T-cell (primary cell): Measurements from ENCODE around the gene DYDC2. TPM values are rescaled to one million over a fixed set of nuclear protein-coding genes. Genes with fewer than 3 reads are reported as not detected.

ENCODE experiments used
- ATAC-seq, 4 experiments: fragments of 200-7000 bp in 3 of 4; fragments of 150-1000 bp in 1 of 4; cut with Tn5 transposase; replicated peaks in 1 of 4; 1 replicate in 3 of 4; 2 replicates in 1 of 4; pipeline ENCODE4 v1.10.0; 2021; ENCODE audit warnings: moderate library complexity in 3 of 4, mild to moderate bottlenecking in 2 of 4, moderate number of reproducible peaks in 1 of 4
- CTCF ChIA-PET, 2 donors: fragments of 300-600 bp; sonication (Branson Sonifier 250); formaldehyde crosslinking; loops; one replicate each; lab custom pipeline; 2022; ENCODE audit warnings: antibody characterized with exemption in 2 of 2; lab: Charles Lee
- POLR2A ChIA-PET, 2 donors: fragments of 300-600 bp; sonication (Branson Sonifier 250); formaldehyde crosslinking; loops; one replicate each; lab custom pipeline; 2022; ENCODE audit warnings: antibody characterized with exemption in 2 of 2; lab: Charles Lee
- DNase-seq, 35 experiments: peaks; one replicate each; pipeline versions ENCODE4 v3.0.0 to v3.0.0-alpha.2; 2013 to 2023
- H3K27ac ChIP-seq: one replicate; pipeline ENCODE4 v1.5.1; 2013; ENCODE audit warnings: low read length
- H3K27me3 ChIP-seq, 2 experiments: replicated peaks in 1 of 2; 1 replicate in 1 of 2; 2 replicates in 1 of 2; pipeline versions ENCODE4 v1.6.1 to v1.7.0; 2013; ENCODE audit warnings: low read length in 1 of 2, mixed read lengths in 1 of 2; ENCODE audit not compliant: control insufficient read depth in 2 of 2, insufficient read depth in 2 of 2; ENCODE audit errors: extremely low read depth in 1 of 2
- H3K36me3 ChIP-seq, 2 donors: 1 replicate in 1 of 2; 2 replicates in 1 of 2; pipeline versions ENCODE4 v1.6.1 to v1.7.0; 2013; ENCODE audit warnings: low read length in 1 of 2; ENCODE audit not compliant: control insufficient read depth in 2 of 2, insufficient read depth in 1 of 2; ENCODE audit errors: extremely low read depth in 1 of 2
- H3K4me1 ChIP-seq, 2 experiments: 1 replicate in 1 of 2; 2 replicates in 1 of 2; pipeline versions ENCODE4 v1.6.1 to v1.7.0; 2013; ENCODE audit warnings: low read length in 2 of 2, mixed read lengths in 1 of 2; ENCODE audit not compliant: insufficient read depth in 2 of 2, control insufficient read depth in 1 of 2; ENCODE audit errors: extremely low read depth in 1 of 2
- H3K4me3 ChIP-seq, 2 donors: 1 replicate in 1 of 2; 2 replicates in 1 of 2; pipeline versions ENCODE4 v1.5.1 to v1.7.0; 2013; ENCODE audit warnings: mild to moderate bottlenecking in 2 of 2, low read length in 1 of 2, moderate library complexity in 1 of 2; ENCODE audit not compliant: control insufficient read depth in 1 of 2; ENCODE audit errors: extremely low read depth in 1 of 2
- H3K9me3 ChIP-seq: 2 replicates; pipeline ENCODE4 v1.7.0; 2013
- H3K27ac Mint-ChIP-seq, 2 donors: one replicate each; pipeline ENCODE4 v1.8.0; 2020 to 2021; ENCODE audit warnings: mild to moderate bottlenecking in 2 of 2, mixed read lengths in 2 of 2
- H3K27me3 Mint-ChIP-seq, 2 donors: one replicate each; pipeline ENCODE4 v1.8.0; 2021 to 2022; ENCODE audit warnings: mixed read lengths in 2 of 2
- H3K36me3 Mint-ChIP-seq: one replicate; pipeline ENCODE4 v1.8.0; 2021; ENCODE audit warnings: mixed read lengths
- H3K4me1 Mint-ChIP-seq, 3 donors: one replicate each; pipeline ENCODE4 v1.8.0; 2020 to 2022; ENCODE audit warnings: mixed read lengths in 3 of 3, mild to moderate bottlenecking in 1 of 3
- H3K4me3 Mint-ChIP-seq, 3 donors: one replicate each; pipeline ENCODE4 v1.8.0; 2020 to 2022; ENCODE audit warnings: mild to moderate bottlenecking in 3 of 3, mixed read lengths in 3 of 3, moderate library complexity in 3 of 3
- H3K9me3 Mint-ChIP-seq, 3 donors: one replicate each; pipeline ENCODE4 v1.8.0; 2020 to 2022; ENCODE audit warnings: mixed read lengths in 3 of 3
- WGBS: methylation state at CpG from one replicate; pipeline ENCODE4 v1.1.5; 2013; ENCODE audit warnings: missing lambda C conversion rate; ENCODE audit not compliant: insufficient coverage; 5-methylcytosine and 5-hydroxymethylcytosine counted together
- total RNA-seq, 35 experiments: library from RNA in 6 of 35; stranded (reverse) in 6 of 35; fragments of 120-200 nt in 1 of 35; gene quantifications; one replicate each; pipeline versions ENCODE4 v1.2.1 to v1.2.4 and lab custom pipeline; 2013 to 2026

Gene DYDC2
- total RNA-seq (not detected), total RNA-seq (lab: John Stamatoyannopoulos, UW) (0 to 0.32 (median 0) reads per million in 29 experiments)
- total RNA-seq (2013), result not detected

GRCh38 chr10:80356563-80356988 lies at the start of gene DYDC2, which contains the start of gene DYDC1:
Gene DYDC2, plus strand, starts transcription at chr10:80356781. Its CDS starts 5,663 bp downstream, at chr10:80362444.
Gene DYDC1, minus strand, starts transcription at chr10:80356755. Its CDS starts 4,154 bp downstream, at chr10:80352601.
- CTCF ChIA-PET, result no interaction called here
- Histone ChIP-seq H3K27ac (no peak within 1 kb of the TSS), H3K36me3 (no peaks in the 10 kb centered on the region), H3K4me1 (peaks cover 0 to 16% of the 10 kb centered on the region in 2 experiments), H3K27me3 (peaks cover 0 to 28% of the 10 kb centered on the region in 2 experiments), H3K4me3 (peak within 1 kb of the TSS; percentile 17 to 55), H3K9me3 (no peaks in the 10 kb centered on the region)
- ATAC-seq, result peak; percentile 69 to 97 (median 84)
- POLR2A ChIA-PET, result no interaction called here
- no peaks in the 10 kb centered on the region for H3K9me3 Mint-ChIP-seq
- WGBS, result 6% methylated on average over 35 of the region's 43 CpGs
- H3K36me3 Mint-ChIP-seq, result no peaks in the 10 kb centered on the region
- H3K4me3 Mint-ChIP-seq, result peak within 1 kb of the TSS; percentile 64 to 81 (median 74)
- H3K4me1 Mint-ChIP-seq, result peaks cover 10 to 13% (median 13%) of the 10 kb centered on the region in 3 donors
- no peak within 1 kb of the TSS for H3K27ac Mint-ChIP-seq
- DNase-seq, result peak; percentile 13 to 63 (median 35)
- peaks cover 20 to 52% of the 10 kb centered on the region in 2 donors for H3K27me3 Mint-ChIP-seq

GRCh38 chr10:80313523-80313922 lies 43.1 kb upstream of the DYDC2 start:
- no peaks in the 10 kb centered on the region for H3K9me3 ChIP-seq
- H3K27ac ChIP-seq, result no peak overlapping the region
- H3K27me3 ChIP-seq, result peaks cover 0 to 4% of the 10 kb centered on the region in 2 experiments
- CTCF ChIA-PET, result no interaction called here
- no peak overlapping the region for H3K27ac Mint-ChIP-seq
- WGBS, result no CpG with 5 or more reads among the region's 5 CpGs
- H3K4me3 Mint-ChIP-seq, result no peak overlapping the region
- H3K9me3 Mint-ChIP-seq, result no peaks in the 10 kb centered on the region
- no peak overlapping the region for H3K4me3 ChIP-seq
- no peaks in the 10 kb centered on the region for H3K4me1 ChIP-seq
- H3K27me3 Mint-ChIP-seq, result peaks cover 0 to 3% of the 10 kb centered on the region in 2 donors
- no peak for ATAC-seq
- H3K36me3 Mint-ChIP-seq, result no peaks in the 10 kb centered on the region
- POLR2A ChIA-PET, result no interaction called here
- no peak for DNase-seq
- no peaks in the 10 kb centered on the region for H3K36me3 ChIP-seq
- H3K4me1 Mint-ChIP-seq, result no peaks in the 10 kb centered on the region

GRCh38 chr10:80315391-80315790 lies 41.2 kb upstream of the DYDC2 start:
- H3K36me3 Mint-ChIP-seq, result no peaks in the 10 kb centered on the region
- DNase-seq (no peak), ATAC-seq (no peak)
- peaks cover 0 to 5% of the 10 kb centered on the region in 2 donors for H3K27me3 Mint-ChIP-seq
- Histone ChIP-seq H3K27ac (no peak overlapping the region), H3K9me3 (no peaks in the 10 kb centered on the region), H3K4me1 (no peaks in the 10 kb centered on the region), H3K36me3 (no peaks in the 10 kb centered on the region), H3K4me3 (no peak overlapping the region), H3K27me3 (peaks cover 0 to 4% of the 10 kb centered on the region in 2 experiments)
- no peak overlapping the region for H3K27ac Mint-ChIP-seq
- H3K9me3 Mint-ChIP-seq, result no peaks in the 10 kb centered on the region
- ChIA-PET POLR2A (no interaction called here), CTCF (no interaction called here)
- no peak overlapping the region for H3K4me3 Mint-ChIP-seq
- no peaks in the 10 kb centered on the region for H3K4me1 Mint-ChIP-seq
- 88% methylated on average over 19 of the region's 21 CpGs for WGBS

GRCh38 chr10:80318742-80319141 lies 37.8 kb upstream of the DYDC2 start:
- no peaks in the 10 kb centered on the region for H3K9me3 Mint-ChIP-seq
- H3K27ac ChIP-seq, result no peak overlapping the region
- no peak overlapping the region for H3K4me3 Mint-ChIP-seq
- no peak overlapping the region for H3K27ac Mint-ChIP-seq
- no peak for DNase-seq
- no peaks in the 10 kb centered on the region for H3K4me1 Mint-ChIP-seq
- H3K27me3 ChIP-seq, result peaks cover 0 to 4% of the 10 kb centered on the region in 2 experiments
- H3K36me3 Mint-ChIP-seq, result no peaks in the 10 kb centered on the region
- ChIA-PET CTCF (no interaction called here), POLR2A (no interaction called here)
- no peak for ATAC-seq
- H3K4me1 ChIP-seq, result no peaks in the 10 kb centered on the region
- no peak overlapping the region for H3K4me3 ChIP-seq
- H3K36me3 ChIP-seq, result no peaks in the 10 kb centered on the region
- no peaks in the 10 kb centered on the region for H3K9me3 ChIP-seq
- H3K27me3 Mint-ChIP-seq, result peaks cover 0 to 5% of the 10 kb centered on the region in 2 donors

GRCh38 chr10:80319318-80319717 lies 37.3 kb upstream of the DYDC2 start:
- ChIA-PET CTCF (no interaction called here), POLR2A (no interaction called here)
- ATAC-seq, result no peak

GRCh38 chr10:80319725-80320290 lies 36.8 kb upstream of the DYDC2 start:
- Histone ChIP-seq H3K9me3 (no peaks in the 10 kb centered on the region), H3K4me1 (no peaks in the 10 kb centered on the region), H3K27me3 (peaks cover 0 to 4% of the 10 kb centered on the region in 2 experiments), H3K27ac (no peak overlapping the region), H3K36me3 (no peaks in the 10 kb centered on the region), H3K4me3 (no peak overlapping the region)
- Mint-ChIP-seq H3K4me1 (no peaks in the 10 kb centered on the region), H3K27me3 (peaks cover 0 to 5% of the 10 kb centered on the region in 2 donors), H3K9me3 (no peaks in the 10 kb centered on the region), H3K36me3 (no peaks in the 10 kb centered on the region), H3K27ac (no peak overlapping the region), H3K4me3 (no peak overlapping the region)
- no peak for DNase-seq
- ChIA-PET CTCF (no interaction called here), POLR2A (no interaction called here)
- no peak for ATAC-seq
- WGBS, result 100% methylated on average over 1 of the region's 2 CpGs

More at GRCh38 chr10:80319318-80319717, 37.3 kb upstream of the DYDC2 start:
- no CpG with 5 or more reads among the region's 2 CpGs for WGBS
- Mint-ChIP-seq H3K27me3 (peaks cover 0 to 5% of the 10 kb centered on the region in 2 donors), H3K36me3 (no peaks in the 10 kb centered on the region), H3K27ac (no peak overlapping the region), H3K4me1 (no peaks in the 10 kb centered on the region), H3K9me3 (no peaks in the 10 kb centered on the region), H3K4me3 (no peak overlapping the region)
- no peak overlapping the region for H3K4me3 ChIP-seq
- no peaks in the 10 kb centered on the region for H3K4me1 ChIP-seq
- no peak overlapping the region for H3K27ac ChIP-seq
- no peak for DNase-seq
- H3K36me3 ChIP-seq, result no peaks in the 10 kb centered on the region
- no peaks in the 10 kb centered on the region for H3K9me3 ChIP-seq
- H3K27me3 ChIP-seq, result peaks cover 0 to 4% of the 10 kb centered on the region in 2 experiments
